ENCODE measurements around the gene COL25A1. TPM values are rescaled to one million over a fixed set of nuclear protein-coding genes. Genes with fewer than 3 reads are reported as not detected.
A peak's percentile ranks its signal among the peaks of the same experiment; 100 is the strongest.

The COL25A1 gene
- total RNA-seq (2014; rRNA removed; shearing (Covaris generic)) = not detected in 2 replicates

GRCh38 chr4:109302361-109303139, at the start of gene COL25A1:
COL25A1 (minus strand) TSS chr4:109302658.
- in situ Hi-C loops (cut with HindIII; ENCODE audit: low sequenced_read_pairs) = no loop called here
- no peak for DNase-seq (ENCODE audit: low spot score)

- in situ Hi-C loops (cut with HindIII; ENCODE audit: low sequenced_read_pairs) = no loop called here
- DNase-seq (ENCODE audit: low spot score) = no peak
Observed at GRCh38 chr4:109350121-109350520, 47.7 kb upstream of the COL25A1 start.

- in situ Hi-C loops (cut with HindIII; ENCODE audit: low sequenced_read_pairs) = no loop called here
- DNase-seq (ENCODE audit: low spot score) = no peak
Observed at GRCh38 chr4:109334129-109335105, 32.0 kb upstream of the COL25A1 start.

GRCh38 chr4:109332926-109333464, 30.5 kb upstream of the COL25A1 start:
- DNase-seq (ENCODE audit: low spot score) = no peak
- in situ Hi-C loops (cut with HindIII; ENCODE audit: low sequenced_read_pairs) = no loop called here

GRCh38 chr4:109327641-109328040, 25.2 kb upstream of the COL25A1 start:
- DNase-seq (ENCODE audit: low spot score) = no peak
- in situ Hi-C loops (cut with HindIII; ENCODE audit: low sequenced_read_pairs) = no loop called here

- no peak for DNase-seq (ENCODE audit: low spot score)
- in situ Hi-C loops (cut with HindIII; ENCODE audit: low sequenced_read_pairs) = no loop called here
Observed at GRCh38 chr4:109325698-109326097, 23.2 kb upstream of the COL25A1 start.

GRCh38 chr4:109323348-109323747, 20.9 kb upstream of the COL25A1 start:
- DNase-seq (ENCODE audit: low spot score) = no peak
- in situ Hi-C loops (cut with HindIII; ENCODE audit: low sequenced_read_pairs) = no loop called here

GRCh38 chr4:109321232-109321631, 18.8 kb upstream of the COL25A1 start:
- in situ Hi-C loops (cut with HindIII; ENCODE audit: low sequenced_read_pairs) = no loop called here
- DNase-seq (ENCODE audit: low spot score) = no peak

- in situ Hi-C loops (cut with HindIII; ENCODE audit: low sequenced_read_pairs) = no loop called here
- no peak for DNase-seq (ENCODE audit: low spot score)
Observed at GRCh38 chr4:109319684-109320083, 17.2 kb upstream of the COL25A1 start.

GRCh38 chr4:109319156-109319555, 16.7 kb upstream of the COL25A1 start:
- no peak for DNase-seq (ENCODE audit: low spot score)
- in situ Hi-C loops (cut with HindIII; ENCODE audit: low sequenced_read_pairs) = no loop called here

- in situ Hi-C loops (cut with HindIII; ENCODE audit: low sequenced_read_pairs) = no loop called here
- DNase-seq (ENCODE audit: low spot score) = no peak
Observed at GRCh38 chr4:109315818-109316217, 13.4 kb upstream of the COL25A1 start.

GRCh38 chr4:109315341-109315740, 12.9 kb upstream of the COL25A1 start:
- in situ Hi-C loops (cut with HindIII; ENCODE audit: low sequenced_read_pairs) = no loop called here
- no peak for DNase-seq (ENCODE audit: low spot score)

- no peak for DNase-seq (ENCODE audit: low spot score)
- in situ Hi-C loops (cut with HindIII; ENCODE audit: low sequenced_read_pairs) = no loop called here
Observed at GRCh38 chr4:109313168-109314133, 11.0 kb upstream of the COL25A1 start.

- in situ Hi-C loops (cut with HindIII; ENCODE audit: low sequenced_read_pairs) = no loop called here
- DNase-seq (ENCODE audit: low spot score) = peak; percentile 6
Observed at GRCh38 chr4:109303140-109303496, 660 bp upstream of the COL25A1 start.

GRCh38 chr4:109301651-109302360, 652 bp downstream of the COL25A1 start:
- no peak for DNase-seq (ENCODE audit: low spot score)
- in situ Hi-C loops (cut with HindIII; ENCODE audit: low sequenced_read_pairs) = no loop called here

- peak; percentile 10 for DNase-seq (ENCODE audit: low spot score)
- in situ Hi-C loops (cut with HindIII; ENCODE audit: low sequenced_read_pairs) = no loop called here
Observed at GRCh38 chr4:109298279-109299010, 4.0 kb downstream of the COL25A1 start.

- no peak for DNase-seq (ENCODE audit: low spot score)
- in situ Hi-C loops (cut with HindIII; ENCODE audit: low sequenced_read_pairs) = no loop called here
Observed at GRCh38 chr4:109296527-109296926, 5.9 kb downstream of the COL25A1 start.

- DNase-seq (ENCODE audit: low spot score) = no peak
- in situ Hi-C loops (cut with HindIII; ENCODE audit: low sequenced_read_pairs) = no loop called here
Observed at GRCh38 chr4:109295081-109295480, 7.4 kb downstream of the COL25A1 start.

Measured in G401 (cell line).